Stimulated activated CD8-positive, alpha-beta memory T cell treated with anti-CD3 and anti-CD28 coated beads, Interleukin-4, amount 100 ng/mL, for 24 hours (primary cell): ENCODE results near the gene RBM17.
"Not testable (repeated sequence)": the region's sequence is repeated elsewhere in the genome, so short reads cannot be mapped to it uniquely, and the experiment has no call there.

Experiments
- DNase-seq: peaks from one replicate; pipeline ENCODE4 v3.0.0-alpha.2; 2020; ENCODE audit warnings: low read depth

The RBM17 gene

GRCh38 chr10:6136215-6137201 lies 47.7 kb downstream of the RBM17 start:
- peak; percentile 38 for DNase-seq

DNA sequence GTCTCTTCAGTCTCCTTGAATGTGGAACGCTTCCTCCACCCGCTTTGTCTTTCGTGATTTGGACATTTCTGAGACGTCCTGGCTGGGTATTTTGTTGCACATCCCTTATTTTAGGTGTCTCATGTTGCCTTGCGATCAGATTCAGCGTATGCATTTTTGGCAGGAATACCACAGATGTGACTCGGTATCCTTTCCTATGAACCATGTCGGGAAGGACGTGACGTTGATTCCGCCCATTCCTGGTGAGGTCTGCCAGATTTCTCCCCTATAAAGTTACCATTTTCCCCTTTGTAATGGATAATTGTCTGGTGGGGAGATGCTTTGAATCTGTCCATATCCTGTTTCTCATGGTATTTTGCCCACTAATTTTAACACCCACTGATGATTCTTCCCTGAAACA lies 49.6 kb downstream of the RBM17 start:
- DNase-seq: no peak

GRCh38 chr10:6139470-6139869 lies 50.6 kb downstream of the RBM17 start:
- DNase-seq: no peak

DNA sequence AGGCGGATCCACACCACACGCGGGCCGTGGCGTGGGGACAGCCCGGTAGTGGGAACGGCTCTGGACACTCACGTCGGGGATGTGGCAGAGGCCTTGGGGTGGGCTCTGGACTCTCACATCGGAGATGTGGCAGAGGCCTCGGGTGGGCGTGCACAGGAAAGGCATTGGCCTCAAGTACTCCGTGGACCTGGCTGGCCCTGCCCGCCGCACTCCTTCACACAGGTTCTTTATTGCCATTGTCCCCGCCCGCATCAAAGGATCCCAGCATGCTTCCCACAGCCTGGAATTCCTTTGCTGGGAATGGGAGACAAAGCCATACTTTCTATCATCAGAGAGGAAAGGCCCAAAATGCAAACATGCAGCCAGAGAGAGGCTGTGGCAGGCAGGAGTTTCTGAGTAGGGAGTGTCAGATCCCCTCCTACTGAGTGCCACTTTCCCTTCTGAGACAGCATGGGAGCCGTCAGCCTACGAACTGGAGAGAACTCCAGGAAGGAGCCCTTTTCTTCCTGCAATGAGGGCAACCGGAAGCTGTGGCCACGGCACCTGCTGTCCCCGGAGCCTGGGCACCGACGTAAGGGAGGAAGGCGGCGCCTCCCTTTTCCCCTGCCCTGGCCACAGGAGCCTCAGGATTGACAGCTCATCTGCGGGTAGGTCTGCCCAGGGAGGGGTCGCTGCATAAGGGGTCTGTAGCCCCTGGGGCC lies 51.5 kb downstream of the RBM17 start:
- DNase-seq: no peak

DNA sequence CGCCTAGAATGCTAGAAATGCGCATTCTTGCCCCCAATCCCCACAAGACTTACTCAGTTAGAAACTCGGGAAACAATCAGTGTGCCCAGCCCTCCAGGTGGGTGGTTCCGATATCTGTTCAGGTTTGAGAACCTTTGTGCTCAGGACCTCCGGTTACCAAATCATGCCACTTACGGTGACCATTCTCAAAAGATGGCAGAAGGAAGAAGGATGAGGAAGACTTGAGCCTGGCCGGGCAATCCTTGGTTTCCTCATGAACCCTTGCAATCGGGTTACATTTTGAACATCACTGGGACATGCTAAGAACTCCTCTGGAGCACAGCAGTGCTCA lies 52.1 kb downstream of the RBM17 start:
- DNase-seq: no peak

GRCh38 chr10:6141296-6142151 lies 52.7 kb downstream of the RBM17 start:
- no peak for DNase-seq

DNA sequence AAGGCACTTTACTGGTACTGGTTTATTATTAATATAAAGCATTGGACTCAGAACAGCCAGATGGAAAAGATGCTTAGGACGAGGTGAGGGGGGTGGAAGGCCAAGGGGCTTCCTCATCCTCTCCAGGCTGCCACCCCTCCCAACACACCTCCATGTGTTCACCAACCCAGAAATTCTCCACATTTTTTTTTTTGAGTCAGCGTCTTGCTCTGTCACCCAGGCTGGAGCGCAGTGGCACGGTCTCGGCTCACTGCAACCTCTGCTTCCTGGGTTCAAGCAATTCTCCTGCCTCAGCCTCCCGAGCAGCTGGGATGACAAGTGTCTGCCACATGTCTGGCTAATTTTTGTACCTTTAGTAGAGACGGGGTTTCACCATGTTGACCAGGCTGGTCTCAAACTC lies 53.4 kb downstream of the RBM17 start:
- DNase-seq: not testable (repeated sequence)

DNA sequence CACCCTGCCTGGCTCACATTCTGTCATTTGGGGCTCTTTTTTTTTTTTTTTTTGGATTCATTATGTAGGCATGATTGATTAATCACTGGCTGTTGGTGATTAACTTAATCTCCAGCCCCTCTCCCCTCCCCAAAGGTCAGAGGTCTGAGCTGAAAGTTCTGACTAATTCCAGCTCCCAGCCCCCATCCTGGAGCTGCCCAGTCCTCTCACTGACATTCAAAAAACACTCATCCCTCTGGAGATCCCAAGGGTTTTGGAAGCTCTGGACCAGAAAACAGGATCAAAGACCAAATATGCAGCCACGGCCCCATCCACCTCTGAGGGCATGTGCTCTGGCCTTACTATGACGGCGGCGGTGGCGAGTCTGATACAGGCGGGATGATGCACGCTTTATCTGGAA lies 53.8 kb downstream of the RBM17 start:
- DNase-seq: no peak

DNA sequence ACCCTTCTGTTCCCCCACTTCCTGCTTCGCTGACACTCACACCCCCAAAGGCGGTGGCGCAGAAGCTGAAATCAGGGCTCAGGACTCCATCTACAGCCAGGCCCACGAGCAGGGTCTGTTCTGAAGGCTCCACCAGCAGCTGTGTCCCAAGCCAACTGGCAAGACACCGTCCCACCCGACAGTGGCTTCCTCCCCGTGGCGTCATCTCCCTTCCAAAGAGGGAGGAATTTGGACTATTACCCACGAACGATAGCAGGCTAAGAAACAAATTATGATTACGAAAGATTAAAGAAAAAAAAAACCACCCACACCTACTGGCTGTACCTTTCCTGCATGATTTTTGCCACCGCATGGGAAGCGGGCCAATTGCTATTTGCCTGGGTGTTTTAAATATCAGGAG lies 54.3 kb downstream of the RBM17 start:
- no peak for DNase-seq

DNA sequence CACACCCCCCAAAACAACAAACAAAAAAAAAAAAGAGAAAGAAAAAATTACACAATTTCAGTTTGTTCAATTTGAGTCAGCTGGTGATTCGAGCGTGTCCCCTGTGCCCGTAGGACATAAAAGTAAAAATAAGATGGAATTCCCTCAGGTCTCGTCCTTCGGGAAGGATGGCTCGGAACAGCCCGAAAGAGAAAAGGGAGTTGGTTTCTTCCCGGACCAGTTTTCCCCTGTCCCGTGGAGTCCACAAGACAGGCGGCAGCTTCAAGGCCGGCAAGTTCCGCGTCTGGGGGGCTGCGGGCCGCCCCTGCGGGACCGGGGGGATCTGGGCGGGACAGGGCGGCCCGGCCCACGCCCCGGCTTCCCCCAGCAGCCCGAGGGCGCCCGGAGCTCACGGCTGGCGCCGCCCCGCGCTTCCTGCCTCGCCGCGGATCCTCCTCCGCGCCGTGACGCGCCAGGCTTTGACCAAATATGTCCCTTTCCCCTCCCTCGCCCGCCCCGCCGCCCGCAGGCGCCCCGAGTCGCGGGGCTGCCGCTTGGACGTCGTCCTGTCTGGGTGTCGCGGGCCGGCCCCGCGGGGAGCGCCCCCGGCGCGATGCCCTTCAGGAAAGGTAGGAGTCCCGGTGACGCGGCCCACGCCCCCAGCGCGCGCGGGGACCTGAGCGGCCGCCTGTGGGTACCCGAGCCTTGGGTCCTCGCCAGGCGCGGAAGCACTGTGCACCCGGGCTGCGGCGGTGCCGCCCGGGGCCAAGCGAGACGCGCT lies 55.8 kb downstream of the RBM17 start:
- peak; percentile 86 for DNase-seq

DNA sequence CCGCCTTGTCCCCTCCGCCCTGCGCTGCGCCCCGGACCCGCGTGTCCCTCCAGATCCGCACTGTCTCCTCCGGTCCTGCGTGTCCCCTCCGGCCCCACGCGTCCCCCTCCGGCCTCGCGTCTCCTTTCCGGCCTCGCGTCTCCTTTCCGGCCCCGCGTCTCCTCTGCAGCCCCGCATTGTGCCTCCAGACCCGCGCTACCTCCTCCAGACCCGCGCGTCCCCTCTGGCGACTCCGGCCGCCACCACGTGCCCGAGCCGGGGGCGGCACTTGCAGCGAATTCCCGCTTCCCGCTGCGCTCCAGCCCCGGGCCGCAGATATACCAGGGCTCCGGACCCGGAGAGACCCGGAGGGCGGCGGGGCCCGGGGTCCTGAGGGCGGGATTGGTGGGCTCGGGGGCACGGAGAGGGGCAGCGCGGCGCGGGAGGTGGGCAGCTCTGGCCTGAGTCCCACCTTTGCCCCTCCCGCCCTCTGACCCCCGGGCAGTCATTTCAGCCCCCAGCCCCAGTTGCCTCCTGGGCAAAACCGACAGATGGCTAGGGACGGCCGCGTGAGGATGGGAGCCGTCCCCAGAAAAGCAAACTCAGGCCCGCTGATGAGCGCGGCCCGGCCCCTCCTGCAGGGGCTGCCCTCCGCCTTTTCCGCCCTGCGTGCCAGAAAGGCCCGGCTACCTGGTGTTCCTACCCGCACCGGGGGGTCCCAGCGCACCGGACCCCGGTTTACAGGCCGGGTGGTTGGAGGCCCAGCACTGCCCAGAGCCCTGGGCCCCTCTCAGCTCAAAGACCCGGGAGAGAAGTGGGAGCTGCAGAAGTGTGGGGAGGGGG lies 56.5 kb downstream of the RBM17 start:
- no peak for DNase-seq

GRCh38 chr10:6146013-6146785 lies 57.4 kb downstream of the RBM17 start:
- no peak for DNase-seq

DNA sequence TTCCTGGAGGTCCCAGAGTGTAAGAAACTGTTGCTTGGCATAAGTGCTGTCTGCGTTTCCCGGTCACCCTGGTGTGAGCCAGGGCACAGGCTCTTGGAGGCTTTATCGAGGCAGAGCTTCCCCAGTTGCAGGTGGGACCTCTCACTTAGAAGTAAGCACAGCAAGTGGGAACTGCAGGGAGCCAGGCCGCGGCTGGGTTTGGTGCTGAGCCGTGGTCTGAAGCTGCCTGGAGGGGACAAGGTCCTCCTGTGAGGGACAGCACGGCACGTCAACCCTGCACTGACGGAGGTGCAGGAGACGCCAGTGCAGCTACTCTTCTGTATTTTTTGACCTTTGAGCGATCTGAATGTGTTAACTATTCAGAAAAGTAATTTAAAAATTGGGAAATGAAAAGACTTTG lies 58.1 kb downstream of the RBM17 start:
- no peak for DNase-seq

GRCh38 chr10:6148251-6148701 lies 59.4 kb downstream of the RBM17 start:
- no peak for DNase-seq

DNA sequence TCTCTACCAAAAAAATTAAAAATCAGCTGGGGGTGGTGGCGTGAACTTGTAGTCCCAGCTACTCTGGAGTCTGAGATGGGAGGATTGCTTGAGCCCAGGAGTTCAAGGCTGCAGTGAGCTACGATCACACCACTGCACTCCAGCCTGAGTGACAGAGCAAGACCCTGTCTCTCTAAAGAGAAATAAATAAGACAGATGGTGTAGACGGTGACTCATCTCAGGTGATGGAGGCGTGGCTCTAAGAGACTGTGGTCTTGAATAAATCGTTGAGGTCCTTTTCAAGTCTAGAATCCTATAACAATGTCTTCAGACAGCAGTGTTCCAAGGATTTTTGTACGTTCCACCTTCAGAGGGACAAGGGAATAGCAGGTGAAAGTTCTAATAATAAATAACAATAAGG lies 60.1 kb downstream of the RBM17 start:
- no peak for DNase-seq

DNA sequence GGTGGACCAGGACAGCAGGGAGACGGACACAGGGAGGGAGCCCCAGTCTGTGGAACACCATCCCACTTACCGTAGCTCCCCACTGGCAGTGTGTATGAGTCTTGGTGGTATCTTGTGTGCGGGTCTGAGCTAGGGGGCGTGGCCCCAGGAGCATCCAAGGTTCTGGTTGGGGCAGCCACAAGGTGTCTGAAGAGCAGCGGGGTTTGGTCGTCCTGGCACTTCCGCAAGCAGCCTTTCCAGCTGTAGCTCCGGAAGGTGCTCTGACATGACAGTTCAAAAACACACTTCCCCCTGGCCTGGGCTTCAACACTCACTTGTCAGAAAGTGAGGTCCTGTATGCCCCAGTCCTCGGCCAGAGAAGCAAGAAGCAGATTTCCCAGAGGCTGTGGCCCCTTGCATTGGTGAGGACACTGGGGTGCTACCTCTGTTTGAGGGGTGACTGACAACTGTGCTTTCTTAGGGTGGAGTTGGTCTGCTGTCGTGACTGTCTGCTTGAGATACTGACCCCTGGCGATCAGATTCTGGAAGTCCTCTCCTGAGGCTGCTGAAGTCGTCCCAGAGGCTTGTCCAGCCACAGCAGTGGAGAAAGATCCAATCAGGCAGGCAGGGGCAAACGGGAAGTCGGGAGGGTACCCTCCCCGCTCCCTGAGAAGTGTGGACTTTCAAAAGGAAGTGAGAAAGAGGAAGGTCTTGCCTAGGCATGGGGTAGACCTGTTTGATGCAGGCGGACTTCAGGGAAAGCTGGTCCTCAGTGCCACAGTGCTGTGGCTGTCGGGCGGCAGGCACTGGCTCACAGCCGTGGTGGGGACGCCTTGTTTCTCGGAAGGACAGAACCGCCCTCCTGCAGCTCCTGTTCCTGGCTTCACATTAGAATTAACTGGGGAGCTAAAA lies 62.5 kb downstream of the RBM17 start:
- DNase-seq: no peak

DNA sequence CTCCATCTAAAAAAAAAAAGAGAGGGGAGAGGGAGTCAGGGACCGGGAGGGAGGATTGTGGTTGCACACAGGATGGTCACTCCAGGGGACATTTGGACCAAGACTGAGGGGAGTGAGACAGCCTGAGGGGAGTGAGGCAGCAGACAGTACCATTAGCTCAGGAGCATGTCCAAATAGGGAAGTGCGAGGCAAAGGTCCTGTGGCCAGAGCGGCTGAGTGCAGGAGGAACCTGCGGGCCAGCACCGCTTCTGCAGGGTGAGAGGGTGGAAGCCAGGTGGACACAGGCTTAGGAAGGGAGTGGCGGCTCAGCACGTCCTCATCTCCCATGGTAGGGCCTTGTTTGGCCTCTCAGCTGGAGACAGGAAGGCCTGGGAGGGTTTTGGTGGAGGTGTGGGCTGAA lies 65.0 kb downstream of the RBM17 start:
- no peak for DNase-seq

DNA sequence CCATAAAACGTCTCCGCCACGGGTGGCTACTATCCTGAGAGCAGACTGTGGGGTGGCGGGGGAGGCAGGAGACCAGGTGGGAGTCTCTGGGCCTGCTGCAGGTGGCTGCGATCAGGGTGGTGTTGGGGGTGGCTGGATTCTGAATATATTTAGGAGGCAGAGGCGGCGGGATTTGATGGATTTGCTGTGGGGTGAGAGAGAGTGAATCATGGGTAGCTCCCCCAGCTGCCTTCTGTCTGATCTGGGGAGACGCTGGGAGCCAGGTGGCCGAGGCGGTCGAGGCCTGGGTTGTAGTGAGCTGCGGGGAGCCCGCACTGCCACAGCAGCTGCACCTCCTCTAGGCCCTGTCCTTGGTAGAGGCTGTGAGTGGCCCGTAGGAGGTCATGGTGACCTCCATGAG lies 65.7 kb downstream of the RBM17 start:
- no peak for DNase-seq

DNA sequence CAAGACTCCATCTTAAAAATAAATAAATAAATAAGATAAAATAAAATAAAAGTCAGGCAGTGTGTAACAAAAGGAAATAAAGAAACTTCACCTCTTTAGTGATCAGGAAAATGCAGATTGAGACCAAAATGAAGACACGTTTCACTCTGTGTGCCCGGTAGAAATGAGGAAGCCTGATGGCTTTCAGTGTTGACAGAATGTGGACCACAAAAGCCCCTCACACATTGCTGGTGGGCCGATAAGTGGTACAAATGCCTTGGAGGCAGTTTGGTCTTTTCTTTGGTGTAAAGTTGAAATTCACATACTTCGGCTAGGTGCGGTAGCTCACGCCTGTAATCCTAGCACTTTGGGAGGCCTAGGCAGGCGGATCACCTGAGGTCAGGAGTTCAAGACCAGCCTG lies 69.4 kb downstream of the RBM17 start:
- no peak for DNase-seq
